ENCODE data around the gene COL23A1. TPM values are rescaled to one million over a fixed set of nuclear protein-coding genes. Genes with fewer than 3 reads are reported as not detected.

The COL23A1 gene
- total and polyA plus RNA-seq, 2 of the 13 experiments (the other 11 are each of a cell fraction or from before 2014, with no cell fraction given) = not detected

GRCh38 chr5:178334861-178335260, 255.3 kb downstream of the COL23A1 start:
- Histone ChIP-seq H3K27me3 (ENCODE audit: control insufficient read depth in 1 of 2, insufficient read depth in 2 of 2, low read length in 2 of 2) (peaks cover 3 to 45% of the 10 kb centered on the region in 2 experiments; a peak in 4 of 5 replicates), H4K20me1 (ENCODE audit: insufficient read depth, low read length) (no peaks in the 10 kb centered on the region), H3K27ac (ENCODE audit: extremely low read length, insufficient read depth, low read length) (no peak overlapping the region), H3K9me3 (ENCODE audit: low read length) (no peaks in the 10 kb centered on the region), H3K4me1 (ENCODE audit: insufficient read depth, low read length) (no peaks in the 10 kb centered on the region), H3K4me2 (ENCODE audit: low read depth, low read length) (no peak overlapping the region), H3K9ac (ENCODE audit: insufficient read depth, low read depth, low read length) (no peak overlapping the region), H3K79me2 (ENCODE audit: insufficient read depth, low read length) (no peaks in the 10 kb centered on the region), H2AFZ (ENCODE audit: low read length) (no peak overlapping the region), H3K36me3 (replicated peaks in 1 of 2; ENCODE audit: control insufficient read depth in 1 of 2, insufficient read depth in 2 of 2, low read length in 2 of 2) (no peaks in the 10 kb centered on the region), H3K4me3 (replicated peaks in 1 of 3; ENCODE audit: insufficient read depth in 1 of 3, low read depth in 2 of 3, low read length in 3 of 3) (no peak overlapping the region)
- ChIA-PET CTCF (ENCODE audit: low intra/inter-chr PET ratio, low total read pairs) (no interaction called here), POLR2A (no interaction called here)
- intact Hi-C loops (cut with micrococcal nuclease; ENCODE audit: unreplicated experiment) (no loop called here), in situ Hi-C loops (cut with HindIII; ENCODE audit: extremely low pct_ligation_motif_present, low pct_unique_long_range_greater_than_20kb) (no loop called here)
- whole genome bisulfite sequencing (ENCODE audit: low lambda C conversion rate) = 41% methylated on average over 8 of the region's 8 CpGs
- no peak for ATAC-seq
- no peak for FAIRE-seq
- BruUV-seq (replicated peaks) = no TSS peak
- no peak for DNase-seq (ENCODE audit: low spot score)
- TF ChIP-seq KLF16 (CRISPR knock-in tag; IDR thresholded peaks at IDR 0.05) (no peak), LCORL (IDR thresholded peaks at IDR 0.05) (no peak), LCORL (CRISPR knock-in tag; IDR thresholded peaks at IDR 0.05) (no peak)

- ATAC-seq (no peak), FAIRE-seq (no peak), DNase-seq (ENCODE audit: low spot score) (no peak)
- intact Hi-C loops (cut with micrococcal nuclease; ENCODE audit: unreplicated experiment) = no loop called here
- Histone ChIP-seq H3K4me2 (ENCODE audit: low read depth, low read length) (no peak overlapping the region), H2AFZ (ENCODE audit: low read length) (no peak overlapping the region), H3K27ac (ENCODE audit: extremely low read length, insufficient read depth, low read length) (no peak overlapping the region), H3K27me3 (ENCODE audit: control insufficient read depth in 1 of 2, insufficient read depth in 2 of 2, low read length in 2 of 2) (peaks cover 2 to 40% of the 10 kb centered on the region in 2 experiments; a peak in 4 of 5 replicates), H3K4me1 (ENCODE audit: insufficient read depth, low read length) (no peaks in the 10 kb centered on the region), H3K9ac (ENCODE audit: insufficient read depth, low read depth, low read length) (no peak overlapping the region), H3K9me3 (ENCODE audit: low read length) (no peaks in the 10 kb centered on the region), H3K4me3 (replicated peaks in 1 of 3; ENCODE audit: insufficient read depth in 1 of 3, low read depth in 2 of 3, low read length in 3 of 3) (no peak overlapping the region), H3K79me2 (ENCODE audit: insufficient read depth, low read length) (no peaks in the 10 kb centered on the region), H3K36me3 (replicated peaks in 1 of 2; ENCODE audit: control insufficient read depth in 1 of 2, insufficient read depth in 2 of 2, low read length in 2 of 2) (no peaks in the 10 kb centered on the region), H4K20me1 (ENCODE audit: insufficient read depth, low read length) (no peaks in the 10 kb centered on the region)
- POLR2A ChIA-PET = no interaction called here
- 28% methylated on average over 11 of the region's 21 CpGs for WGBS (ENCODE audit: low lambda C conversion rate)
- in situ Hi-C loops (cut with HindIII; ENCODE audit: extremely low pct_ligation_motif_present, low pct_unique_long_range_greater_than_20kb) = no loop called here
- TF ChIP-seq GATA4 (IDR thresholded peaks at IDR 0.05; ENCODE audit: borderline replicate concordance, low read depth) (no peak), ZNF33A (CRISPR knock-in tag; IDR thresholded peaks at IDR 0.05; ENCODE audit: borderline replicate concordance) (no peak), ZFP41 (CRISPR knock-in tag; IDR thresholded peaks at IDR 0.05; ENCODE audit: borderline replicate concordance) (no peak), SP1 (IDR thresholded peaks at IDR 0.05) (no peak), SP1 (CRISPR knock-in tag; IDR thresholded peaks at IDR 0.05) (no peak), ARNT (IDR thresholded peaks at IDR 0.05) (no peak), CENPX (CRISPR knock-in tag; IDR thresholded peaks at IDR 0.05) (no peak), ZNF619 (CRISPR knock-in tag; IDR thresholded peaks at IDR 0.05) (no peak)
- BruUV-seq (replicated peaks) = no TSS peak
- CTCF ChIA-PET (ENCODE audit: low intra/inter-chr PET ratio, low total read pairs) = no interaction called here
Observed at GRCh38 chr5:178333821-178334481, 256.2 kb downstream of the COL23A1 start.
